Erythroblast (primary cell): ENCODE measurements around the gene SNRK.

Experiments
- GATA1 ChIP-seq: IDR thresholded peaks from 2 replicates; pipeline ENCODE4 v1.6.1; 2011; ENCODE audit warnings: low read depth, mild to moderate bottlenecking, control low read depth, low read length, moderate library complexity
- POLR2A ChIP-seq: IDR thresholded peaks from 2 replicates; pipeline ENCODE4 v1.6.1; 2011; ENCODE audit warnings: mild to moderate bottlenecking, low read length

DNA sequence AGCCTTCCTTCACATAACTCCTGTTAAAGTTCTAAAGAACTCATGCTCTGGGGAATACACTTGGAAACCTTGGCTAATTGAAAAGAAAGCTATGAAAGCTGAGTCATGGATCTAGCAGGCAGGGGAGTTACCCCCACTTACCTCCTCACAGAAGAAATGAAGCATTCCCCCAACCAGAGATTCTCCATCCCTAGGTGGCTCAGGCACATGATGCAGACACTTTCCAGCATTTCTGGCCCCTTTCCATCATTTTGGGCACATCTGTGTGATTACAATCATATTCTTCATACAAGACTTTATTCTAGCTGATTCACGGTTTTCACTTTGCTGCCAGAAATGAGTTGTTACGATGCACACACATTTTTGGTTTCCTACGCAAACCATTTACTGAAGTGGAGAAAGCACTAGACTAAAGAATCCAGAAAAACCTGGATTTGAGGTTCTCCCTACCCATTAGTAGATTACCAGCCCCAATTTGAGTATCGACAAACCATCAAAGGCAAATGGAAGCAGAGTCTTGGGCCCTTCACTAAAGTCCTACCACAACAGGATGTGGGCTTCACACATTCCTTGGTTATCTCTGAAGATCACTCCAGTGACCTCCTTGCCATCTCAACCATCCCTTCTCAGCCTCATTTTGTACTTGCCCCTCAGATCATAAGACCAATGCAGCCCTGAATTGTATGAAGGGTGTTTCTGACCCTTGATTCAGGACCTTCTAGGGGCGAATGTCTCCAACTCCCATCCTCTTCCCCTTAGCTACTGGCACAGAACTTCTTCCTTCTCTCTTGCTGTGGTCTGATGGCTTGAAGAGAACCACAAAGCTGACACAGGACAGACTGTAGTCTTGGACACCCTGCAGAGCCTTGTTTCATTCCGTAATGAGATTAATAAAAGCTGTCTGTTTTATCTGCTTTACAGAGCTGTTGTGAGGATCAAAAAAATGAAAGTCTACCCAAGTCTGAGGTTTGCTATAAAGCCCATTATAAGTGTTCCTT lies 42.5 kb upstream of the SNRK start:
- no peak for TF ChIP-seq POLR2A
- no peak for TF ChIP-seq GATA1
